IMR-90 (cell line): Measurements from ENCODE around the gene ATRNL1. TPM values are rescaled to one million over a fixed set of nuclear protein-coding genes. Genes with fewer than 3 reads are reported as not detected.
A peak's percentile ranks its signal among the peaks of the same experiment; 100 is the strongest.

Experiments
- ATAC-seq: fragments of 200-7000 bp; cut with Tn5 transposase; 2 replicates; pipeline ENCODE4 v1.9.1; 2020; ENCODE audit warnings: low read depth, mild to moderate bottlenecking, moderate library complexity
- BruUV-seq: library from RNA; stranded (reverse); fragments of 400-500 nt; replicated peaks from 2 replicates; lab custom pipeline; 2021; lab: Mats Ljungman, UMichigan
- CTCF ChIA-PET: fragments of 300-600 bp; formaldehyde crosslinking; extraction: SDS; loops from one replicate; lab custom pipeline; 2021; ENCODE audit warnings: antibody characterized with exemption; lab: Yijun Ruan, JAX
- POLR2A ChIA-PET: fragments of 300-600 bp; sonication (Branson Sonifier 250); formaldehyde crosslinking; loops from one replicate; lab custom pipeline; 2022; ENCODE audit warnings: antibody characterized with exemption; ENCODE audit not compliant: unreplicated experiment; lab: Charles Lee
- DNase-seq: peaks from one replicate; pipeline ENCODE4 v3.0.0; 2013
- H2AFZ ChIP-seq: replicated peaks from 2 replicates; pipeline ENCODE3; 2013; ENCODE audit warnings: low read length, mild to moderate bottlenecking; ENCODE audit not compliant: poor library complexity
- H2AK5ac ChIP-seq: 2 replicates; pipeline ENCODE4 v1.6.1; 2013; ENCODE audit warnings: low read depth, low read length, inconsistent platforms
- H2AK9ac ChIP-seq: replicated peaks from 2 replicates; pipeline ENCODE3; 2013; ENCODE audit warnings: mild to moderate bottlenecking, low read depth, low read length, moderate library complexity; ENCODE audit not compliant: poor library complexity
- H2BK120ac ChIP-seq: 2 replicates; pipeline ENCODE4 v1.6.1; 2013; ENCODE audit warnings: low read depth, low read length, inconsistent platforms
- H2BK15ac ChIP-seq: 3 replicates; pipeline ENCODE4 v1.6.1; 2013; ENCODE audit warnings: low read depth, low read length, inconsistent platforms
- H2BK20ac ChIP-seq: 2 replicates; pipeline ENCODE4 v1.6.1; 2013; ENCODE audit warnings: low read depth, mild to moderate bottlenecking, inconsistent platforms, low read length, moderate library complexity
- H2BK5ac ChIP-seq: 2 replicates; pipeline ENCODE4 v1.6.1; 2013; ENCODE audit warnings: mild to moderate bottlenecking, low read depth, low read length, inconsistent platforms; ENCODE audit not compliant: poor library complexity, severe bottlenecking
- H3K14ac ChIP-seq: replicated peaks from 2 replicates; pipeline ENCODE4 v1.6.1; 2013; ENCODE audit warnings: low read depth, low read length, inconsistent platforms
- H3K18ac ChIP-seq: 2 replicates; pipeline ENCODE4 v1.6.1; 2013; ENCODE audit warnings: low read depth, low read length, control low read depth
- H3K23ac ChIP-seq: 2 replicates; pipeline ENCODE4 v1.6.1; 2013; ENCODE audit warnings: low read depth, low read length, inconsistent platforms
- H3K27ac ChIP-seq: 2 replicates; pipeline ENCODE4 v1.5.1; 2013; ENCODE audit warnings: mild to moderate bottlenecking, control low read depth, low read length; ENCODE audit not compliant: insufficient read depth
- H3K27me3 ChIP-seq: 2 replicates; pipeline ENCODE4 v1.6.1; 2013; ENCODE audit warnings: low read length; ENCODE audit not compliant: control insufficient read depth, insufficient read depth
- H3K36me3 ChIP-seq: 2 replicates; pipeline ENCODE4 v1.6.1; 2013; ENCODE audit warnings: low read length, mixed read lengths; ENCODE audit not compliant: control insufficient read depth, insufficient read depth
- H3K4ac ChIP-seq: 2 replicates; pipeline ENCODE4 v1.6.1; 2013; ENCODE audit warnings: low read depth, low read length, inconsistent platforms
- H3K4me1 ChIP-seq: 2 replicates; pipeline ENCODE4 v1.6.1; 2013; ENCODE audit warnings: low read length, mixed read lengths; ENCODE audit not compliant: control insufficient read depth, insufficient read depth
- H3K4me2 ChIP-seq: 2 replicates; pipeline ENCODE4 v1.6.1; 2013; ENCODE audit warnings: low read depth, mild to moderate bottlenecking, control low read depth, low read length, moderate library complexity
- H3K4me3 ChIP-seq: 2 replicates; pipeline ENCODE4 v1.5.1; 2013; ENCODE audit warnings: low read depth, mild to moderate bottlenecking, control low read depth, low read length, moderate library complexity; ENCODE audit not compliant: insufficient read depth
- H3K56ac ChIP-seq: 2 replicates; pipeline ENCODE4 v1.6.1; 2013; ENCODE audit warnings: low read length, inconsistent platforms; ENCODE audit not compliant: insufficient read depth; ENCODE audit errors: extremely low read depth
- H3K79me1 ChIP-seq, 2 experiments: 2 replicates each; pipeline ENCODE4 v1.6.1; 2013; ENCODE audit warnings: low read length in 2 of 2, inconsistent platforms in 1 of 2, low read depth in 1 of 2
- H3K9ac ChIP-seq: 2 replicates; pipeline ENCODE4 v1.6.1; 2013; ENCODE audit warnings: low read depth, low read length, control low read depth
- H3K9me1 ChIP-seq: 2 replicates; pipeline ENCODE4 v1.6.1; 2013; ENCODE audit warnings: low read length, inconsistent platforms; ENCODE audit not compliant: insufficient read depth
- H3K9me3 ChIP-seq: 2 replicates; pipeline ENCODE4 v1.6.1; 2013; ENCODE audit warnings: low read length; ENCODE audit not compliant: control insufficient read depth, insufficient read depth
- H4K20me1 ChIP-seq: 2 replicates; pipeline ENCODE4 v1.6.1; 2013; ENCODE audit warnings: low read length, inconsistent platforms; ENCODE audit not compliant: insufficient read depth
- H4K5ac ChIP-seq: 2 replicates; pipeline ENCODE4 v1.6.1; 2013; ENCODE audit warnings: mild to moderate bottlenecking, low read depth, low read length, control low read depth
- H4K8ac ChIP-seq, 2 experiments: 2 replicates each; pipeline ENCODE4 v1.6.1; 2013; ENCODE audit warnings: low read depth in 2 of 2, low read length in 2 of 2, control low read depth in 1 of 2, inconsistent platforms in 1 of 2
- H4K91ac ChIP-seq: 2 replicates; pipeline ENCODE4 v1.6.1; 2013; ENCODE audit warnings: low read depth, low read length, inconsistent platforms; ENCODE audit not compliant: insufficient read depth
- CEBPB ChIP-seq: IDR thresholded peaks from 2 replicates; pipeline ENCODE4 v1.6.1; 2012; ENCODE audit warnings: low read depth, low read length, improper control_type of control experiment
- CTCF ChIP-seq: conservative IDR thresholded peaks from 2 replicates; pipeline ENCODE4 v1.5.1; 2012; ENCODE audit warnings: mild to moderate bottlenecking, low read depth, low read length, improper control_type of control experiment
- FOS ChIP-seq: fragments of 150-350 bp; IDR thresholded peaks from 2 replicates; pipeline ENCODE4 v1.6.1; 2016; ENCODE audit warnings: low read depth, low read length
- RCOR1 ChIP-seq: IDR thresholded peaks from 2 replicates; pipeline ENCODE4 v1.6.1; 2012; ENCODE audit warnings: mild to moderate bottlenecking, low read length, improper control_type of control experiment; ENCODE audit not compliant: insufficient replicate concordance
- WGBS, 2 experiments: methylation state at CpG; one replicate each; pipeline versions ENCODE4 v1.1.5 to v1.1.7; 2013; ENCODE audit warnings: missing lambda C conversion rate in 2 of 2; ENCODE audit not compliant: insufficient read length in 1 of 2; ENCODE audit errors: extremely low coverage in 2 of 2; 5-methylcytosine and 5-hydroxymethylcytosine counted together
- dilution Hi-C: fragments of 300-500 bp; cut with HindIII; formaldehyde crosslinking; loops from one replicate; pipeline ENCODE4 v1.14.3; 2018; ENCODE audit warnings: low sequenced_read_pairs; ENCODE audit not compliant: unreplicated experiment
- in situ Hi-C: fragments of 300-500 bp; cut with MboI; formaldehyde crosslinking; loops from 3 replicates; pipeline ENCODE4 v1.14.3; 2019; ENCODE audit warnings: low sequenced_read_pairs, inconsistent platforms, mixed read lengths
- intact Hi-C: fragments of 100-400 bp; cut with micrococcal nuclease; formaldehyde crosslinking; loops from 2 replicates; pipeline ENCODE4 v1.10.0; 2022
- polyA plus RNA-seq, 3 experiments: library from polyadenylated mRNA; depleted of rRNA; stranded (reverse); fragments of >200 nt; gene quantifications; 2 replicates each; pipeline ENCODE4 v1.2.3, GENCODE V29; 2012; ENCODE audit warnings: low replicate concordance in 1 of 3
- total RNA-seq: library from RNA; depleted of rRNA; stranded (reverse); fragments of >200 nt; gene quantifications from 2 replicates; pipeline ENCODE4 v1.2.3, GENCODE V29; 2012

Gene ATRNL1
- total and polyA plus RNA-seq, 2 of the 4 experiments (the other 2 are of a cell fraction) = 0.18 to 0.19 TPM

GRCh38 chr10:115555887-115556402 is 462.8 kb downstream of the ATRNL1 start:
- BruUV-seq = no TSS peak
- intact Hi-C loops = no loop called here
- WGBS, 2 experiments = no CpG with 5 or more reads among the region's 3 CpGs

More at GRCh38 chr10:115555887-115556402, 462.8 kb downstream of the ATRNL1 start:
- Histone ChIP-seq H3K56ac (no peak overlapping the region), H3K4me1 (no peaks in the 10 kb centered on the region), H2AFZ (no peak overlapping the region), H4K5ac (no peak overlapping the region), H2BK15ac (no peak overlapping the region), H4K91ac (no peak overlapping the region), H3K27me3 (no peaks in the 10 kb centered on the region), H3K4me3 (no peak overlapping the region), H3K27ac (no peak overlapping the region), H2BK5ac (no peak overlapping the region), H2AK5ac (no peak overlapping the region), H2AK9ac (no peak overlapping the region), H3K9me1 (no peaks in the 10 kb centered on the region), H3K18ac (no peak overlapping the region), H2BK120ac (no peak overlapping the region), H3K23ac (no peak overlapping the region), H3K9me3 (no peaks in the 10 kb centered on the region), H3K9ac (no peak overlapping the region), H3K36me3 (no peaks in the 10 kb centered on the region), H4K8ac (no peak overlapping the region), H3K14ac (no peak overlapping the region), H2BK20ac (no peak overlapping the region), H3K4ac (no peak overlapping the region), H3K4me2 (no peak overlapping the region), H4K20me1 (no peaks in the 10 kb centered on the region), H3K79me1 (no peaks in the 10 kb centered on the region)
- TF ChIP-seq CEBPB = peak; percentile 70
- no peak for TF ChIP-seq FOS
- TF ChIP-seq RCOR1 = no peak
- no peak for TF ChIP-seq CTCF
- no peak for DNase-seq
- POLR2A ChIA-PET = no interaction called here
- no peak for ATAC-seq
- CTCF ChIA-PET = no interaction called here
- dilution Hi-C loops = no loop called here
- in situ Hi-C loops = no loop called here
